ENCODE results near the gene SPPL2B.
"Not testable (repeated sequence)": the region's sequence is repeated elsewhere in the genome, so short reads cannot be mapped to it uniquely, and the experiment has no call there.

The SPPL2B gene

DNA sequence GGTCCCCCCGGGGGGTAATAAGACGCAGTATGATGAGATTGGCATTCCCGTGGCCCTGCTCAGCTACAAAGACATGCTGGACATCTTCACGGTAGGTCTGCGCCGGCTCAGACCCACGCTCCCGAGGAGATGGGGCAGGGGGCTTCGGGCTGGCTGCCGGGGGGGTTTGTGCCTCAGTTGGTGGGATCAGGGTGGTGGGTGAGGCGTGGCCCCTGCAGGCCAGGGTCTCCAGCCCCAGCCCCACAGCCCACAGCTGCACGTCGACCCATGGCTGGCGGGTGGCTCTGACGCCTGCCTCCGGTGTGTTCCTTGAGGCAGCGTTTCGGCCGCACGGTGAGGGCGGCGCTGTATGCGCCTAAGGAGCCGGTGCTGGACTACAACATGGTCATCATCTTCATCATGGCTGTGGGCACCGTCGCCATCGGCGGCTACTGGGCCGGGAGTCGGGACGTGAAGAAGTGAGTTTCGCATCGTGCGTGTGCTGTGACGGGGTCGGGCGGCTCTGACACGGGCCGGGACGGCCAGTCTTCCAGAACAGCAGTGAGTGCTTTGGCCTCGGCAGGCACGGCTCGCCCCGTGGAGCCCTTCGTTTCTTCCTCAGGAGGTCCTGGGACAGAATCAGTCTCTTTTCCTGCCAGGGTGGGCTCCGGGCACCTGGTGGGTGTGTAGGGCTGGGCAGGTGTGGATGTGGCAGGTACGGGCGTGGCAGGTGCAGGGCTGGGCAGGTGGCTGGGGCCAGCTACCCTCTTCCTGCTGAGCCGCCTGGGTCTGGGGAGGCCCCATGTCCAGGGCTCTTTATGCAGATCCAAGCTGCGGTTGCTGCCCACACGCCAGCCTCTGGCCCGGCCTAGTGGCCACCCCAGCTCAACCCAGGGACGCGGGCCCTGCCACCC lies 10.5 kb downstream of the SPPL2B start:
- DNase-seq = no peak

DNA sequence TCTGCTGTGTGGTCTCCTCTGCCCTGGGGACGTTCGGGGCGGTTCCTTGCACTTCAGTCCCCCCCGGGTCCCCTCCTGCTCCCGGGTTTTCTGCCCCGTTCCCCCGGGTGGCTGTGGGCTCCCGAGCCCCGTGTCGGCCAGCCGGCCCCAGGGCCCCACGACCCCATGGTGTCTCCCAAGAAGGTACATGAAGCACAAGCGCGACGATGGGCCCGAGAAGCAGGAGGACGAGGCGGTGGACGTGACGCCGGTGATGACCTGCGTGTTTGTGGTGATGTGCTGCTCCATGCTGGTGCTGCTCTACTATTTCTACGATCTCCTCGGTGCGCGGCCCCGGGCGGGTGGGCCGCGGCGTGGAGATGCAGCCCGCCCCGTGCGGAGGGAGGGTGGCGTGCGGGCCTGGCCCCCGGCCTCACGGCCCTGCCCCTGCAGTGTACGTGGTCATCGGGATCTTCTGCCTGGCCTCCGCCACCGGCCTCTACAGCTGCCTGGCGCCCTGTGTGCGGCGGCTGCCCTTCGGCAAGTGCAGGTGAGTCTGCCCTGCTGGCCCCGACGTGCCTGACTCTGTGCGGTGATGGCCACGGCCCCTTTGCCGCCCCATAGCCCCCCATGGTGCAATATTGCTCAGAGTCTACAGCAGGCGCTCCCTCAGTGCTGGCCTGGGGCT lies 11.3 kb downstream of the SPPL2B start:
- DNase-seq = no peak

DNA sequence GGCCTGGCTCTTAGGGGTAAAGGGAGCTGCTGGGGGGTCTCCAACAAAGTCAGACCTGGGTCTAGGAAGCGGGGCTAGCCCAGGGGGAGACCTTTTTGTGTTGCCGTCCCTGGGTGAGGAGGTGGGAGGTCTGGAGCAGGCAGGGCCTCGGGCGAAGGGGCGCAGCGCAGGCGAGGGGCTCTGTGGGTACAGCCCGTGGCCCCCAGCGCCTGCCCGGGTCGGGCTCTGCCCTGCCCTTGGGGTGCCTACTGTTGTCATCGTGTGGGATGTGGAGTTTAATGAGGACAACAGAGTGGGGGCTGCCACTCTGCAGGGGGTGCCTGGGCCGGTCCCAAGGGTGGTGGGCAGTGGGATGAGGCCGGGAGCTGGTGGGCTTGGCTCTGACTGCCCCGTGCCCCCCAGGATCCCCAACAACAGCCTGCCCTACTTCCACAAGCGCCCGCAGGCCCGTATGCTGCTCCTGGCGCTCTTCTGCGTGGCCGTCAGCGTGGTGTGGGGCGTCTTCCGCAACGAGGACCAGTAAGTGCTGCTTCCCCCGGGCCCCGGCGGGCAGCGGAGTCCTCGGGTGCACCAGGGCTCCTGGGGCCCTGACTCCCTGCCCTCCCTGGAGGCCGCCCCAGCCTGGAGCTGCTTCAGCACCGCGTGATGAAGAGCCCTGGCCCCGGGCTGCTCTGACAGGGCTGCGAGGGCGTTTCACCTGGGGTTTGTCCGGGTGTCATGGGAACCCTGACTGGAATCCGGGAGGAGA lies 12.2 kb downstream of the SPPL2B start:
- no peak for DNase-seq

DNA sequence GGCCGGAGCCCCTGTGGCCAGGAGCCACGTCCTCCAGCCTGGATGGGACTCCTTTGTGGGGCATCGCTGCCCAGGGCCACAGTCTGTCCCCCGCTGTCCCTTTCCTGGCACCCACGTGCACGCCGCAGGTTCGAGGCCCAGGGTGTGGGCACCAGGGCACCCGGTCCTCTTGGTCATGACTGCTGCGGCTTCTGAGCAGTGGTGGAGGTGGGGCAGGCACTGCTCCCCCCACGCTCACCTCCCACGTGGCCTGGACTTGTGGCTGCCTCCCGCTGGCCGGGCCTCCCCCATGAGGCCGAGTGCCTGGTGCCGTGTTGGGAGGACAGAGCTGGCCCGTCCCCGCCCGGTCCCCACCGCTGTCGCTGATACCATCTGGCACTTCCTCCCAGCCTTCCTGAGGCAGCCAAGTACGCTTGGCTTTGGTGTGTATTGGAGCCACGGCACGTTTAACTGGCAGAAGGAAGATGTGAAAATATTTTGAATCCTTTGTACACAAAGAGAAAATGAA lies 12.8 kb downstream of the SPPL2B start:
- DNase-seq = no peak

DNA sequence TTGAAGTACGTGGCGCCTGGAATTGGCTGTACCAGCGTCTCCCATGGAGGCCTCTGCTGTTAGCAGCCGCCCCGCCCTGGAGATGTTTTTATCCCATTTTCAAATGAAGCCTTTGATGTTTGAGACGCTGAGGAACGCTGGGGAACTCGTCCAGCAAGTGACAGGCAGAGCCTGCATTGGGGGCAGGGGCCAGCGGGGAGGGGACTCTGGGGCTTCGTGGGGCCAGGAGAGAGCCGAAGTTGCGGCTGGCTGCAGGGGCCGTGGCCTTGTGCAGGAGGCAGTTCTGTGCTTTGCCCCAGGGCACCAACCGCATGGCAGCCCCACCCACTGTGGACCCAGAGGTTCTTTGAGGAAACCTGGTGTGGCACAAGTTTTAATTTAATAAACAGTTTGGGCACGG lies 13.5 kb downstream of the SPPL2B start:
- no peak for DNase-seq

DNA sequence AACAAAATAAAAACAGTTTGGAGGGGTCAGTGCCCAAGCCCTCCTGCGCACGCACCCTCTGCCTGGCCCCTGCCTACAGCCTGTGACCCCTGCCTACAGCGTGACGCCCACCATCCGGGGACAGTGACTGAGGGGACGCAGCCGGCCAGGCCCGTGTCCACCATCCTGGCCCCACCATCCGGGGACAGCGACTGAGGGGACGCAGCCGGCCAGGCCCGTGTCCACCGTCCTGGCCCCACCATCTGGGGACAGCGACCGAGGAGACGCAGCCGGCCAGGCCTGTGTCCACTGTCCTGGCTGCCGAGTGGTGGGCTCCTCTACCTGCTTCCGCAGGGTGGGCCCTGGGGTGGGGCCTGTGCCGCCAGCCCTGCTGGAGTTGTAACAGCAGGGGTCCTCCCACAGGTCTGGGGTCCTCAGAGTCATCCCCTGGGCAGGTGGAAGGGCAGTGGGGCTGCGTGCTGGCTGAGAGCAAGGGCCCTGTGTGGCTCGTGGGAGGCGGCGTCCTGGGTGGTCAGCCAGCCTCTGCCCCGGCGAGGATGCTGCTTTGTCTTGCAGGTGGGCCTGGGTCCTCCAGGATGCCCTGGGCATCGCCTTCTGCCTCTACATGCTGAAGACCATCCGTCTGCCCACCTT lies 14.3 kb downstream of the SPPL2B start:
- no peak for DNase-seq

DNA sequence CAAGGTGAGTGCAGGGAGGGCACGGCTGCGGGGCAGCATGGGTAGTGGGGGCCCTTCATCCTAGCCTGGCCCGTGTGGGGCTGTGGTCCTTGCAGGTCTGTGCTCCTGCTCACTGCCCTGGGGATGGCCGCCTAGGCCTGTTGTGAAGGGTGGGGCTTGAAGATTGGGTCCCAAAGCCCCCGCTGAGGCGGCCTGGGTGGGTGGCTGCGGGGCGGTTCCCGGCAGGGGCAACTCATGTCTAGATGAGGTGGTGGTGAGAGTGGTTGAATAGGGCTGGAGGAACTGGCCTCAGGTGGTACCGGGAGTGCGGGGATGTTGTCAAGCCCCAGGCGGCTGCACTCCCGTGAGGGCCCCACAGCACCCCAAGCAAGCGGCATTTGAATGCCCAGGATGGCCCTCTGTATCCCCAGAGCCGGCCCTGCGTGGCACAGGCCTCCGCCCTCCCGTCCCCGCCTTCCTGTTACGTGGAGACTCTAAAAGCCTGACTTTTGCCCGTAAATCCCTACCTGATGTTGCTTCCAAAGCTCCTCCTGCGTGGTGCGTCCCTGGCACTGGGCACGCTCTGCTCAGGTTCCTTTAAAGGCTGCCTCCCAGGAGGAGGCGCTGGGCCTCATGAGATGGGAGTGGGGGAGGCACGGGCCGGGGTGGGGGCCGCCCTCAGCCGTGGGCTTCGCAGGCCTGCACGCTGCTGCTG lies 15.0 kb downstream of the SPPL2B start:
- no peak for DNase-seq

DNA sequence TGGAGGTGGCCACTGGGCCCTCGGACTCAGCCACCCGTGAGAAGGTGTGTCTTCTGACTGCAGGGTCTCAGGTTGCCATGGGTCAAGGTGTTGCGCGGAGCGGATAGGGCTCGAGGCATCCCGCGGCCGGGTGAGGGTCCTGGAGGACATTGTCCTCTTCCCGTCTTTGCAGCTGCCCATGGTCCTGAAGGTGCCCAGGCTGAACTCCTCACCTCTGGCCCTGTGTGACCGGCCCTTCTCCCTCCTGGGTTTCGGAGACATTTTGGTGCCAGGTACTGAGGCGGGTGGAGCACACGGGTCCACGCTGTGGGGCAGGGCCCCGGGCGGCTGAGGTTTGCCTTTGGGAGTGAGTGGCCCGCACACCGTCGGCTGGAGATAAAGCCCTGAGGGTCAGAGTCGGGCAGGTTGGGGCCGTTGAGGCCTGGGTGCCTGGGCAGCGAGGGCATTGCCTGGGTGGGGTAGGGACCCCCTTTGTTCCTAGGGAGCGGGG lies 15.9 kb downstream of the SPPL2B start:
- DNase-seq = no peak

DNA sequence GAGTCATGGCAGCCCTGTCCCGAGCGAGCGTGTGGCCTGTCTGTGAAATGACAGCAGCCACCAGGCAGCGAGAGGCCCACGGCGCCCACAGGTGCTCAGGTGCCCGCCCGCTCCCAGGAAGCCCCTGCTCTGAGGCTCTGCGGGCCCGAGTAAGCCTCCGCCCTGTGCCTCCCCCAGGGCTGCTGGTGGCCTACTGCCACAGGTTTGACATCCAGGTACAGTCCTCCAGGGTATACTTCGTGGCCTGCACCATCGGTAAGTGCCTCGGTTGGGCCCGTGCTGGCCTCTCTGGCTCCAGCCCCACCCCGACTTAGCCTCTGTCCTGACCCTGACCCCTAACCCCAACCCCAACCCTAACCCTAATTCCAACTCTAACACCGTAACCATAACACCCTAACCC lies 16.6 kb downstream of the SPPL2B start:
- DNase-seq = no peak

DNA sequence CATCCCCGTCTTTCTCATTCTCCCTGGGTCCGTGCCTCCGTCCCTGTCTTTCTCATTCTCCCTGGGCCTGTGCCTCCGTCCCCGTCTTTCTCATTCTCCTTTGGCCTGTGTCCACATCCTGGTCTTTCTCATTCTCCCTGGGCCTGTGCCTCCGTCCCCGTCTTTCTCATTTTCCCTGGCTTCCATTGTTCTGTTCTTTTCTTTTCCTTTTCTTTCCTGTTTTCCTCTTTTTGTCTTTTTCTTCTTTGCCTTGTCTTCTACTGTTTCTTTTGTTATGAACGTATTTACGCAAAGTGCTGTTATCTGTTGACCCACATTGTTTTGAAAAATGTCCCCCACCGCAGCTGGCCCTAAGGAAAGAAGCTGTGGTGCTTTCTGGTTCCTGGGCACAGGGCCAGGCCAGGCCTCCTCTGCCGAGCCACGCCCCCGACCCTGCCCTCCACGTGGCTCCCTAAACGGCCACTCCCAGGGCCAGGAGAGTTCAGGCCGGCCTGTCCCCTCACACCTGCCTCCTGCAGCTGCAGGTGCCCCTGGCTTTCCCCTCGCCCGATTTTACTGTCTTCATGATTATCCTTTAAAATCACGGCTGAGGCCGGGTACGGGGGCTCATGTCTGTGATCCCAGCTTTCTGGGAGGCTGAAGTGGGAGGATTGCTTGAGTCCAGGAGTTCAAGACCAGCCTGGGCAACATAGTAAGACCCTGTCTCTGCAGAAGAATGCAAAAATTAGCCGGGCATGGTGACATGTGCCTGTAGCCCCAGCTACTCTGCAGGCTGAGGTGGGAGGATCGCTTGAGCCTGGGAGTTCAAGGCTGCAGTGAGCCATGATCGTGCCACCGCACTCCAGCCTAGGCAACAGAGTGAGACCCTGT lies 17.5 kb downstream of the SPPL2B start:
- DNase-seq = peak; percentile 78

DNA sequence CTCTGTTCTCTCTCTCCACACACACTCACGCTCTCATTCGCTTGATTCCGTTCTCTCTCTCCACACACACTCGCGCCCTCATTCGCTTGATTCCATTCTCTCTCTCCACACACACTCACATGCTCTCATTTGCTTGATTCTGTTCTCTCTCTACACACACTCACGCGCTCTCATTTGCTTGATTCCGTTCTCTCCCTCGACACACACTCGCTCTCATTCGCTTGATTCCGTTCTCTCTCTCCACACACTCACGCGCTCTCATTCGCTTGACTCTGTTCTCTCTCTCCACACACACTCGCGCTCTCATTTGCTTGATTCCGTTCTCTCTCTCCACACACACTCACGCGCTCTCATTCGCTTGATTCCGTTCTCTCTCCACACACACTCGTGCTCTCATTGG lies 21.3 kb downstream of the SPPL2B start:
- not testable (repeated sequence) for DNase-seq

DNA sequence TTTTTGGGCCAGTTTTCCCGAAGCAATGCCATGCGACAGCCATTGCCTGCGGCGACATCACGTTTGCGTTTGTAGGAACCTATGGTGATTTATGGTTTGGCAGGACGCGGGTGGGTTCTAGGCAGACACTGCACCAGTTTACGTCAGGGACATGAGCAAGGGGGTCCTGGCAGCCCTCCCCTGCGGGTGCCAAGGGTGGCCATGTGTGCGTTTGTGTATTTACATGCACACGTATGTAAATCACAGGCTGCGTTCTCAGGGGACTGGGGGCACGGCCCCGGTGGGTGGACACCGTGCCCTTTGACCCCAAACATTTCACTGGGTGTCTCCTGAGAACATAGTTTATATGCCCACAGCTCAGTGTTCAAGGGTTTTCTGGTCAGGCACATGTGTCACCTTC lies 22.2 kb downstream of the SPPL2B start:
- no peak for DNase-seq

DNA sequence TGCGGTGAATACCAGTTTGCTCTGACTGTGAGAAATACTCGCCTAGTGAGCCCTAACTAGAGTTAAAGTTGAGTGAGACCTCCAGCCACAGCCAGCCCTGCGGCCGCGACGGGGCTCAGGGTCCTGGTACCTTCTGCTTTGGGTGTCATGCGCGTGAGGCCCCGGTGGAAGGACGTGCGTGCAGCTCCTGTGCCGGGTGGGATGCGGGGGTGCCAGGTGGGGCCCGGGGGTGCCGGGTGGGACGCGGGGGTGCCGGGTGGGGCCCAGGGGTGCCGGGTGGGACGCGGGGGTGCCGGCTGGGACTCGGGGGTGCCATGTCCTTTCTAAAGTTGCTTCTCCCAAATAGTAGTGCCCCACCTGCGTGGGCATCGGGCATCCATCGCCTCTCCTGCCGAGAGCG lies 23.1 kb downstream of the SPPL2B start:
- DNase-seq = no peak

DNA sequence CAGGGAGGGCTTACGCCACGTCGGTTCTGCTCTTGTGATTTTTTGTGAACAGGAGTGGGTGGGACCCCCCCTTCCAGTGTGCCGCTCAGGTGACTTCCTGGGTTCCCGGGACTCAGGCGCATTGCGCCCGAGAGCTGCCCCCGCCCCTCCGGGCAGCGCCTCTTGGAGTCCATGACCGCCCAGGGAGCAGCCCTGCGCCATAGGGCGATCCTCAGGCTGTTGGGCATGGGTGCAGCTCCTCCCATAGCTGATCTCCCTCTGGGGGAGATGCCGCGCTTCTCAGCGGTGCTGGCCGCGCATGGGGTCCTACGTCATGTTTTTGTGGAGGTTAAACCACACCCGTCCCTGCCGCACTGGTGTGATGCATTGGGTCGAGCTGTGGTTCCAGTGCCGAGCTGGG lies 23.6 kb downstream of the SPPL2B start:
- DNase-seq = no peak

DNA sequence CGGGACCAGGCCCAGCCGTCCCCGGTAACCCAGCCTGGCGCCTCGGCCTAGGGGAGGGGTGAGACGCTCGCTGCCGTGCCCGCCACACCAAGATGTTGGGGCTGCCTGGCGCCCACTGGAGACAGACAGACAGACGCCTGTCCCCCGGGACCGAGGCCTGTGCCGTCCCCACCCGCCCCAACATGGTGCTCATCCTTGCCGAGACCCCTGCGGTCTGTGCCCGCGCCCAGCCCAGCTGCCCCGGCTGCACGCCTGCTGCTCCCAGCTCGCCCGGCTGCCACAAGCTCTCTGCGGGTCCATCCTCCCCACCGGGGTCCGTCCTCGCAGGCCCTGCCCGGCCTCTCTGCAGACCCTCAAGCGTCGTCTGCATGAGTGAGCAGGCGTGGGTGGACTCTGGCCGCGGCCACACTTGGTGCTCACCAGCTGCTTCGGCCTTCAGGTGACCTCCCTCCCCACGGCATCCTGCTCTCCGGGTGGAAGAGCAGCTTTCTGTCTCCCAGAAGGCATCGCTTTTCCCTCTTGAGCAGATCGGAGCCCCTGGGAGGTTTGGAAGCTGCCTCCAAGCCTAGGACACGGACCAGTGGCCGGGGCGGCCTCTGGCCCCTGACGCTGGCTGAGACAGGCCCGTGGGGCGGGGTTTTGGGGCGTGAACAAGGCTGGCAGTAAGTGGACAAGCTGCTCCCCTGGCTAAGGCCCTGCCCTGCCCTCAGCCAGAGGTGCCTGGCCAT lies 24.8 kb downstream of the SPPL2B start:
- DNase-seq = no peak

DNA sequence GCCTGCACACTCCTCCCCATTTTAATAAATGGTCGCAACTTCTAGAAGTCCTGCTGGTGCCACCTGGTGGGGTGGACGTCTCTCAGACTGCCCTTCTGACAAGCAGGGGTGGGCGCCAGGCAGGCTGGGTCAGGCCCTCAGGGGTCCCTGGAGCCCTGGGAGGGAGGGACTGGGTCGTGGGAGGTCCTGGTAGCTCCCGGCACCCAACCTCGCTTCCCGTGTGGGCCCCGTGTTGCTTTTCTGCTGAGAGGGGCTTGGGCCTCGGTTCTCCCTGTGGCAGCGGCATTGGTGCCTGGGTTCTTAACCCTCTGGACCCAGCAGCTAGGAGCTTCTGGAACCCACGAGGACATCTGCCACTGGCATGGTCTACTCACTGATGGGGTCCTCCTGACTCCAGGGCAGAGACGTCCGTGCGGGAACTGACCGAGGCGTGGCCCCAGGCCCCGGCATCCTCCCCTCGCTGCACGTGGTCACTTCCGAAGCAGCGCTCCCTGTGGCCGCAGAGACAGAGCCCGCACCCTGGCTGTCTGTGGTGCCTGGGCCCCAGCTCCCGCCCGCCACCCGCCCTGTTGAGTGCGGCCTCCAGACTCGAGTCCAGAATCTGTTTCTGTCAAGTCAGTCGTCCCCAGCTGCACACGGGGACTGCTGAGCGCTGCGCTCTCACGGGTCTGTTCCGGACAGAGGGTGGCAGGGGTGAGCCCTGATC lies 25.6 kb downstream of the SPPL2B start:
- no peak for DNase-seq

DNA sequence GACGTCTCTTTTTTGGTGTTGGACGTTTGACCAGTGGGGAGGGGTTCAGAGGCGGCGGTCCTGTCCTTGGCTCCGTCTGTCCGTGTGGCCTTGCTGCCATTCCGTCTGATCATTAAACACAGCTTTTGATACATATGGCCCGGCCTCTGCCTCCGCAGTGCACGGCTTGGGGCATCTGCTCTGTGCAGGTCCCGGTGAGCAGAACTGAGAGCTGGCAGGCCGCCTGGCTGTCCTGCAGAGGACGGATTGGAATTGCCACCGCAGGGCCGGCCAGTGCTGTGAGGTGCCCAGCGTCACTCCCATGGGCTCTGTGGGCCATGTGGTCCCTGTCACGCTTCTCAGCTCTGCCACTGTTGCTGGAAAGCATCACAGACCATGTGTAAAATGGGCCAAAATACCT lies 26.2 kb downstream of the SPPL2B start:
- DNase-seq = no peak

DNA sequence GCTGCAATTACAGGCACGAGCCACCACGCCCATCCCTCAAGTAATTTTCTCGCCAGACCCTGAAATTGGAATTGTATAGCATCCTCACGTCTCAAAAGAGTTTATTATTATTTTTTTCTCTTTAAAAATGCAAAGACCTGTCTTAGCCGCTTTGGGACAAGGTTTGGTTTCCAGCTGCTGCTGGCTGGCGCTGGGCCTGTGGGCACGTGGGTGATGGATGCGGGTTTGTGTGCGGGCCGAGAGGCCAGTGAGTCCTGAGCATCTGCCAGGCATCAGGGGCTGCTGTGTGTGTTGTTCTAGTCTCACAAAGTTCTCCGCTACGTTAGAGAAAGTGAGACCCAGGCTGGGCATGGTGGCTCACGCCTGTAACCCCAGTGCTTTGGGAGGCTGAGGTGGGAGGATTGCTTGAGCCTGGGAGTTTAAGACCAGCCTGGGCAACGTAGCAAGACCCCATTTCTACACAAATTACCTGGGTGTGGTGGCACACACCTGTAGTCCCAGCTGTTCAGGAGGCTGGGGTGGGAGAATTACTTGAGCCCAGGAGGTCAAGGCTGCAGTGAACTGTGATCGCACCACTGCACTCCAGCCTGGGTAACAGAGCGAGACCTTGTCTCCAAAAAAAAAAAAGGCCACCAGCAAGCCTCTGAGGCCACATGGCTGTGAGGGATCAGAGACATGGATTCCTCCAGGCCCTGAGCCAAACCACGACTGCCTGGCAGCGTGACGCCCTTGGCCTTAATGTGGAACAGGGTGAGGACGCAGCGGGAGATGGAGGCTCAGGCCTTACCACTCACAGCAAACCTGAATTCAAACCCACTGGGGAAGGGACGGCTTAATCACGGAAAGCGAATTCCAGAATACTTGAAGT lies 26.9 kb downstream of the SPPL2B start:
- no peak for DNase-seq

All from COR-L47 (cell line).